Muscle of arm (tissue), 12 donors: ENCODE results near the gene PLCG2. TPM values are rescaled to one million over a fixed set of nuclear protein-coding genes. Genes with fewer than 3 reads are reported as not detected.
"Not testable (repeated sequence)": the region's sequence is repeated elsewhere in the genome, so short reads cannot be mapped to it uniquely, and the experiment has no call there.

Source experiments
- DNase-seq: peaks from one replicate; pipeline ENCODE4 v3.0.0-alpha.2; 2013
- polyA plus RNA-seq, 12 donors: library from polyadenylated mRNA; unstranded; fragments of 120-200 nt; gene quantifications; one replicate each; pipeline ENCODE4 v1.2.1, GENCODE V29; 2013; ENCODE audit not compliant: insufficient read length in 12 of 12

PLCG2 gene
- polyA plus RNA-seq, 12 donors, result 5.2 to 11.9 (median 6.8) TPM; not detected in 2

GRCh38 chr16:81938326-81939163, 159.5 kb downstream of the PLCG2 start:
- no peak for DNase-seq

GRCh38 chr16:81939164-81940056, 160.3 kb downstream of the PLCG2 start:
- no peak for DNase-seq

GRCh38 chr16:81940781-81941560, 161.9 kb downstream of the PLCG2 start:
- DNase-seq, result peak; percentile 33

- no peak for DNase-seq
Observed at GRCh38 chr16:81942007-81942601, 163.0 kb downstream of the PLCG2 start.

- no peak for DNase-seq
Observed at GRCh38 chr16:81945665-81946064, 166.6 kb downstream of the PLCG2 start.

GRCh38 chr16:81946206-81946605, 167.1 kb downstream of the PLCG2 start:
- no peak for DNase-seq

- no peak for DNase-seq
Observed at GRCh38 chr16:81951564-81951963, 172.5 kb downstream of the PLCG2 start.

GRCh38 chr16:81956213-81956948, 177.3 kb downstream of the PLCG2 start:
- DNase-seq, result no peak

- no peak for DNase-seq
Observed at GRCh38 chr16:81964808-81965207, 185.7 kb downstream of the PLCG2 start.

- DNase-seq, result no peak
Observed at GRCh38 chr16:81967358-81967757, 188.3 kb downstream of the PLCG2 start.

- no peak for DNase-seq
Observed at GRCh38 chr16:81971853-81972252, 192.8 kb downstream of the PLCG2 start.

GRCh38 chr16:81973737-81974136, 194.6 kb downstream of the PLCG2 start:
- no peak for DNase-seq

- DNase-seq, result no peak
Observed at GRCh38 chr16:81975637-81976036, 196.5 kb downstream of the PLCG2 start.

- DNase-seq, result not testable (repeated sequence)
Observed at GRCh38 chr16:81977335-81977942, 198.3 kb downstream of the PLCG2 start.

GRCh38 chr16:81987121-81987520, 208.0 kb downstream of the PLCG2 start:
- no peak for DNase-seq

GRCh38 chr16:81987706-81988105, 208.6 kb downstream of the PLCG2 start:
- no peak for DNase-seq

- DNase-seq, result no peak
Observed at GRCh38 chr16:81992859-81993258, 213.8 kb downstream of the PLCG2 start.

GRCh38 chr16:81994485-81994884, 215.4 kb downstream of the PLCG2 start:
- DNase-seq, result no peak

- DNase-seq, result no peak
Observed at GRCh38 chr16:81995651-81996050, 216.6 kb downstream of the PLCG2 start.
